Measurements from ENCODE around the gene SFMBT2.

- TF ChIP-seq CTCF (IDR thresholded peaks at IDR 0.05) (no peak), POLR2A (IDR thresholded peaks at IDR 0.05) (no peak)
Measured at GRCh38 chr10:7320072-7320471, 90.8 kb downstream of the SFMBT2 start.

Data from body of pancreas (tissue), 4 donors.